Lower leg skin (tissue), 4 donors: ENCODE data around the gene CNIH3. TPM values are rescaled to one million over a fixed set of nuclear protein-coding genes. Genes with fewer than 3 reads are reported as not detected.

Source experiments
- DNase-seq, 2 donors: peaks; one replicate each; pipeline ENCODE4 v3.0.0-alpha.2; 2019; ENCODE audit warnings: low spot score in 2 of 2
- H3K4me3 ChIP-seq: fragments of 200-600 bp; sonication (generic); 2 replicates; pipeline ENCODE4 v1.5.1; 2017; ENCODE audit warnings: mild to moderate bottlenecking, low read depth; ENCODE audit not compliant: poor library complexity, severe bottlenecking
- POLR2A ChIP-seq, 2 donors: fragments of 450-650 bp; IDR thresholded peaks; one replicate each; pipeline ENCODE4 v1.6.1; 2016 to 2017; ENCODE audit warnings: antibody characterized with exemption in 2 of 2, mild to moderate bottlenecking in 1 of 2, moderate library complexity in 1 of 2
- WGBS, 2 donors: methylation state at CpG; one replicate each; pipeline ENCODE4 v1.1.5; 2018; 5-methylcytosine and 5-hydroxymethylcytosine counted together
- intact Hi-C: fragments of 100-400 bp; cut with DNase I; formaldehyde crosslinking; loops from one replicate; pipeline ENCODE4 v1.15.0; 2023; ENCODE audit warnings: low total_unique reads
- total RNA-seq, 4 donors: library from RNA; depleted of rRNA; stranded (reverse); fragments of >200 nt; gene quantifications; one replicate each; pipeline ENCODE4 v1.1.0, GENCODE V29; 2016
- TF ChIP-seq, protein P1 (sequence below), 3 donors: fragments of 450-650 bp; IDR thresholded peaks; one replicate each; pipeline ENCODE4 v1.5.1; 2016; ENCODE audit warnings: antibody characterized with exemption in 3 of 3, mild to moderate bottlenecking in 3 of 3, moderate library complexity in 2 of 3

CNIH3 gene
- total RNA-seq, 4 donors from 2014 or later, result 1.4 to 5.1 (median 2.3) TPM

DNA sequence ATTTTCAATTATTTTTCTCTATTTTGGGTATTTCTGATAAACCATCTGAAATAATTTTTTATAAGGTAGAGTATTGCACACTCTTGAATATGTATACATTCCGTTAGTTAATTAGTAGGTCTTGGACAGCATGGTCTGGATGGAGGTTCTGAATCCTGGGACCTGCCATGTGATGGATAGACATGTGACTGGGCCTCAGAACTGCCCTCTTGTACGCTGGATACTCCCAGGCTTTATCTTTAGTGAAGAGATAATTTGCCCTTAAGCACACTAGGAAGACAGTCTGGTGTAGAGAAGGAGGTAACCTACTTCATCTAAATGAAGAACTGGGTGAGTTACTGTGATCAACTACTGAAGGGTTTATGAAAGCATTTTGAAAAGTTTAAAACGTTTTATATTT lies 48.9 kb downstream of the CNIH3 start:
- no peak for TF ChIP-seq POLR2A (IDR thresholded peaks at IDR 0.05)
- TF ChIP-seq, protein P1, sequence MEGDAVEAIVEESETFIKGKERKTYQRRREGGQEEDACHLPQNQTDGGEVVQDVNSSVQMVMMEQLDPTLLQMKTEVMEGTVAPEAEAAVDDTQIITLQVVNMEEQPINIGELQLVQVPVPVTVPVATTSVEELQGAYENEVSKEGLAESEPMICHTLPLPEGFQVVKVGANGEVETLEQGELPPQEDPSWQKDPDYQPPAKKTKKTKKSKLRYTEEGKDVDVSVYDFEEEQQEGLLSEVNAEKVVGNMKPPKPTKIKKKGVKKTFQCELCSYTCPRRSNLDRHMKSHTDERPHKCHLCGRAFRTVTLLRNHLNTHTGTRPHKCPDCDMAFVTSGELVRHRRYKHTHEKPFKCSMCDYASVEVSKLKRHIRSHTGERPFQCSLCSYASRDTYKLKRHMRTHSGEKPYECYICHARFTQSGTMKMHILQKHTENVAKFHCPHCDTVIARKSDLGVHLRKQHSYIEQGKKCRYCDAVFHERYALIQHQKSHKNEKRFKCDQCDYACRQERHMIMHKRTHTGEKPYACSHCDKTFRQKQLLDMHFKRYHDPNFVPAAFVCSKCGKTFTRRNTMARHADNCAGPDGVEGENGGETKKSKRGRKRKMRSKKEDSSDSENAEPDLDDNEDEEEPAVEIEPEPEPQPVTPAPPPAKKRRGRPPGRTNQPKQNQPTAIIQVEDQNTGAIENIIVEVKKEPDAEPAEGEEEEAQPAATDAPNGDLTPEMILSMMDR (IDR thresholded peaks at IDR 0.05), result no peak
- intact Hi-C loops, result no loop called here
- DNase-seq, result no peak
- H3K4me3 ChIP-seq, result no peak overlapping the region
- WGBS, 2 donors, result 72 to 73% methylated on average over 3 of the region's 3 CpGs

GRCh38 chr1:224666078-224666477 lies 50.0 kb downstream of the CNIH3 start:
- H3K4me3 ChIP-seq, result no peak overlapping the region
- no peak for TF ChIP-seq POLR2A (IDR thresholded peaks at IDR 0.05)
- TF ChIP-seq, protein P1 (IDR thresholded peaks at IDR 0.05), result no peak
- intact Hi-C loops, result no loop called here
- DNase-seq, result no peak

DNA sequence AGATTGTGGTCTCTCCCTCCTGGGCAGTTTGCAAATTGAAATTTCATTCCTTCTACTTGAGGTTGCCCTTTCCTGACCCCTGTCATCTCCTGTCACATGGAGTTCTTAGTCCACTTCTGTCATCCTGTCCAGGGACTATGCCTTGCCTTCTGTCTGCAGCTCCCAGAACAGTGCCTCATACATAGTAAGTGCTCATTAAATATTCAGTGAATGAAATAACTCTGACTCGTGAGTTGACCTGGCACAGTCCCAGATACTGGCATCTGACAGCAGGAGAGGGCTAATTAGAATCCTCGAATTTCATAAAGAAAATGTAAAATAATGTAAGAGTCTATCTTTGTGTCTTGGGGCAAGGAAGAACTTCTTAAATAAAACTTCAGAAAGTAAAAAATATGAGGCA lies 50.8 kb downstream of the CNIH3 start:
- TF ChIP-seq, protein P1 (IDR thresholded peaks at IDR 0.05), result no peak
- no peak for TF ChIP-seq POLR2A (IDR thresholded peaks at IDR 0.05)
- WGBS, 2 donors, result 49 to 52% methylated on average over 2 of the region's 2 CpGs
- intact Hi-C loops, result no loop called here
- no peak for DNase-seq
- no peak overlapping the region for H3K4me3 ChIP-seq

DNA sequence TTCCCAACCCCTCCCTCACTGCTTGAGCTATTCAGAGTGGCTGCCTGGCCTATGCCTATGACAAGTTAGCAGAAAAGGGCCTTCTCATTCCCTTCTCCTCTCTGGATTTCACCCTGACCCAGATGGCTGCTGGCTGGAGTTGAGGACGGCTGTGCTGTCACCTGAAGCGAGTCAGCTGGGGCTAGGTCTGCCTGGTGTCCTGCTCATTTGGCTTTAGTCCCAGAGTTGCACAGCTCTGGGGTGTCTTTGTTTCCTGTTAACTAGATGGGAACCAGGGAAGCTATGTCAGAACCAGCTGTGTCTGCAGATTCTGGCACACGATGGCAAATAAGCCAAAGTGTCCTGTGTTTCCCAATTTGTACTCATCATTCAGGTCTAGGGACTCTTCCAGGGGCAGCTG lies 52.9 kb downstream of the CNIH3 start:
- intact Hi-C loops, result no loop called here
- WGBS, 2 donors, result 68 to 78% methylated on average over 3 of the region's 3 CpGs
- DNase-seq, result no peak

DNA sequence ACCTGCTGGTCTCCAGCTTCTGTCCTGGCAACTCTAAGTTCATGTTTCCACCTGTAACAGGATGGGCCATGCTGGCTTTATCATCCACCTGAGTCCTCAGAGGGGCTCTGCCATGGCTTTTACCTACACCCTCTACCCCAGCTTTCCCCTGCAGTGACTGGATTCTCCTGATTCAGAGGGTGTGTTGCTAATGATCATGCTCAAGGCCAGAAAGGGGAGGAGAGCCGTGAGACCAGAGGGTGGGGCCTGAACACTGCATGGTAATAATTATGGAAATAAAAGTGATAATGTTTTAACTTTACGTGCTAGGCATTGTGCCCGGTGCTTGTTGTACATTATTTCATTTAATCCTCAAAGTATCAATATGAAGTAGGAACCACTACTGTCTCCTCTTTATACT lies 53.3 kb downstream of the CNIH3 start:
- no peak for DNase-seq
- intact Hi-C loops, result no loop called here
- TF ChIP-seq POLR2A (IDR thresholded peaks at IDR 0.05), result no peak
- TF ChIP-seq, protein P1 (IDR thresholded peaks at IDR 0.05), result no peak
- no peak overlapping the region for H3K4me3 ChIP-seq
- 50 to 65% methylated on average over 3 of the region's 3 CpGs for WGBS, 2 donors

More for the DNA sequence above, 52.9 kb downstream of the CNIH3 start:
- no peak overlapping the region for H3K4me3 ChIP-seq
- TF ChIP-seq, protein P1 (IDR thresholded peaks at IDR 0.05), result no peak
- no peak for TF ChIP-seq POLR2A (IDR thresholded peaks at IDR 0.05)

GRCh38 chr1:224670506-224670905 lies 54.4 kb downstream of the CNIH3 start:
- no peak for TF ChIP-seq POLR2A (IDR thresholded peaks at IDR 0.05)
- TF ChIP-seq, protein P1 (IDR thresholded peaks at IDR 0.05), result no peak
- intact Hi-C loops, result no loop called here
- no peak overlapping the region for H3K4me3 ChIP-seq
- DNase-seq, result no peak
- WGBS, 2 donors, result 73 to 83% methylated on average over 1 of the region's 1 CpG
